GM10847 (cell line): ENCODE data around the gene RBSN.

Experiments
- POLR2A ChIP-seq: IDR thresholded peaks from 2 replicates; pipeline ENCODE4 v1.6.1; 2011; ENCODE audit not compliant: insufficient read length; ENCODE audit errors: extremely low read depth

The RBSN gene

DNA sequence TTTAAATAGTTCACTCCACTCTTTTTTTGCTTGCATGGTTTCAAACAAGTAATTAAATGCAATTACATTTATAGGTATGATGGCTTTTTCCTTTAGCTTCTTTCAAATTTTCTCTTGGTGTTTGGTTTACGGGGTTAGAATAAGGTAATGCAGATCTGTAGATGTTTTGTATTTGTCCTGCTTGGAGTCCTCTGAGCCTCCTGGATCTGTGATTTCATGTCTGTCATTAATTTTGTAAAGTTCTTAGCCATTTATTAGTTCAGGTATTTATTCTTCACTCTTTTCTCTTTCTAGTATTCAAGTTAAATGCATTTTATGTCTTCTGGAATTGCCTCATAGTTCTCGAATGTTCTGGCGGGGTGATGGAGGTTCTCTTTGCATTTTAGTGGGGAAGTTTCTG is 32.5 kb downstream of the RBSN start:
- no peak for TF ChIP-seq POLR2A

DNA sequence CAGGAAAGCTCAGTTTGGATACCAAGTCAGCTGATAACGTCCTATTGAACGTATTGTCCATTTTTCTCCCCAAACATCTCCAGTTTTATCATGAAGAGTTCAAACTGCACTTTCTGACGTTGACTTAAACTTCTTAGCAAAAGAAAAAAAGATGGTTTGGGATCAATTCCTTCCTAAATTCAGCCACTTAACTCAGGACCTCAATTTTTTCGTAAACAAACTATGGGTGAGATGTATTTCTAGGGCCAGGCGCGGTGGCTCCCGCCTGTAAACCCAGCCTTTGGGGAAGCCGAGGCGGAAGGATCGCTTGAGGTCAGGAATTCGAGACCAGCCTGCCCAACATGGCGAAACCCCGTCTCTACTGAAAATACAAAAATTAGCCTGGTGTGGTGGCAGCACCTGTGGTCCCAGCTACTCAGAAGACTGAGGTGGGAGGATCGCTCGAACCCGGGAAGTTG is 33.4 kb downstream of the RBSN start:
- TF ChIP-seq POLR2A: no peak

DNA sequence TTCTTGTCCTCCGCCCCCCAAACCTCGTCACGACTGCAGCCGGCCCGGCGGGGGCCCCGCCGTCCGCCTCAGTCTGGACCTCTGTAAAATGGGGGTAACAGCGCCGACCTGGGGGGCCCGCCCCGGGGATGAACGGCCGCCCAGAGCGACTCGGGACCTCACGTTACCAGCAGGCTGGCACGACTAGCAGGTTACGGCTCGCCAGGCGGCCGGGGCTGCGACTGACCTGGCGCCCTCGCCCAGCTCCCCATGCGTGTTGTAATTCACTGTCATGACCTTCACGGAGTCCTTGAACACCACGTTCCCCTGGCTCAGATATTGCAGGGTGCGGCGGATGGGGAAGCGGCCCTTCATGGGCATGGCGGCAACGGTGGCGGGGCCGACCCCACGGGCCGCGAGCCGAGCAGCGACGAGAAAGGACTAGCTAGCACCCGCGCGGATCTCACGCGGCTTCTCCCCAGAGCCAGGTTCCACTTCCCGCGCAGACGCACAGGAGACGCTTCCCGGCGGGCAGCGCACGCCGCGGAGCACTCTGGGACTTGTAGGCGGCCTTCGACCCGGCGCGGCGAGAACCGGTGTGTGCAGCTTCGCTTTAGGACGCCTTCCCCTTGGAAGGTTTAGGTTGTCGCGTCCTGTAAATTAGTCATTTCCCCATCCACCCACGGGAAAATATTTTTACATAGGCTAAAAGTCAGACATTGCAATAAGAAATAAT is 34.0 kb downstream of the RBSN start, which contains the start of gene MRPS25:
TSS of gene MRPS25 (minus strand) at position 481 of the 715 bp plus-strand sequence. CDS start at position 360, 121 bp downstream.
- peak; percentile 97 for TF ChIP-seq POLR2A

DNA sequence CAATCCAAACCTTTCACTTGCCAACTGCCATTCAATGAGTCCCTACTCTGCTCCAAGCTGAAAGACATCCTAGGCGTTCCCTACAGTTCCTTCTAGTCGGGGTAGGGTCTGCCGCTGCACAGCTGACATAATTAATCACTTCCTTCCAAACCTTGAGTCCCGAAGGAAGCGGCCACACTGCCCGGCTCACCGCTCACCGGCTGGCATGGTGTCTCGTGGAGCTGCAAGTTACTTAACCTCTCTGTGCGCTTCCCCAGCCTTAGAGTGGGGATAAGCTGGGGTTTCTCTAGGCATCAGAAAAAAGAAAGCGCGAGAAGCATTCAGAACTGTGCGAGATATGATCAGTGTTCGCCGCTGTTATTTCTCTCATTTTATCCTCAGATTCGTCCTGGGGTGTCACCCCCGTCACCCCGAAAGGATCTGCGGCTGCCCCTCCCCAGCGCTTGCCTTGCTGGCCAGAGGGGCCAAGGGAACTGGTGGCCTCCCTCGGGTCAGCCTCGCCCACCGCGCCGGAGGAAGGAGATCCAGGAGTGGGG is 34.6 kb downstream of the RBSN start:
- no peak for TF ChIP-seq POLR2A

DNA sequence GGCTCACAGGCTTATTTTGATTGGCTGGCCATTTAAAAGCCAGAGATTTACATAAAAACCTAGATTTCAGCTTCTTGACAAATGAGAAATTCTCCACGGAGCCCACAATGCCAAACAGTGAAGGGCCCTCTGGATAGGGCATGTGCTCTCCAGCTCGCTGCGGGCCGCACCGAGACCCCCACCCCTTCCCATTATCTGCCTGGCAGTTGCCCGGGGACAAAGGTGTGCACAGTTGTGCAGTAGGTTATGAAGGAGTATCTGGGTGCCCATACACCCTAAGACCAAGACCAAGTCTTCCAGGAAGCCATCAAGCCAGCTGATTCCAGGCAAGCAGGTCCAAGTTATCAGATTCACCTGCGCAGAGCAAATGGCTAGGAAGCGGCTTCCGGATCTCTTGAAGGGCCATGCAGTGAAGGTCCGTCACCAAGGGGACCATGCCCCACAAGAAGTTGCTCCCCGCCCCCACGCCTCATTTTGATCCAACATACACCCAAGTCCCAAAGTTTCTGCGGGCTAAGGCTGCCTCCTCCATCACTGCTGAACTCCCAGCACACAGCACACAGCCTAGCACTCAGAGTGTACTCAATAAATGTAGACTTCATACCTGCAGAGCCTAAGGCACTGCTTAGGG is 35.2 kb downstream of the RBSN start:
- no peak for TF ChIP-seq POLR2A

DNA sequence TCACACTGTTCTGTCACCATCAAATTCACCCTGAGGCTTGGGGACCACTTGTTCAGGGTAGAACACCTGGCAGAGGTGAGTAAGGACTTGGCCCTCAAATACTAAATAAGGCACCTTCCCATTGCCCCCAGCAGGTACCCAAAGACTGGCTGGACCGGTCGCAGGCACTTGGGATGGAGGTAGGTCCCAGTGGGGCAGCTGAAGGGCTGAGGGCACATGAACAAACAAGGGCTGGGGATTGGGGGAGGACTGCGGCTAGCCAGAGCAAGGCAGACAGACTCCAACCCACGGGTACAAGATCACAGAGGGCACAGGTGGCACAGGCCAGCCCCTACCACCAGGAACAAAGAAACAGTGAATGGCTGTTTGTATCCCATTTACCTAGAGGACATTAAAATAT is 35.7 kb downstream of the RBSN start:
- no peak for TF ChIP-seq POLR2A

DNA sequence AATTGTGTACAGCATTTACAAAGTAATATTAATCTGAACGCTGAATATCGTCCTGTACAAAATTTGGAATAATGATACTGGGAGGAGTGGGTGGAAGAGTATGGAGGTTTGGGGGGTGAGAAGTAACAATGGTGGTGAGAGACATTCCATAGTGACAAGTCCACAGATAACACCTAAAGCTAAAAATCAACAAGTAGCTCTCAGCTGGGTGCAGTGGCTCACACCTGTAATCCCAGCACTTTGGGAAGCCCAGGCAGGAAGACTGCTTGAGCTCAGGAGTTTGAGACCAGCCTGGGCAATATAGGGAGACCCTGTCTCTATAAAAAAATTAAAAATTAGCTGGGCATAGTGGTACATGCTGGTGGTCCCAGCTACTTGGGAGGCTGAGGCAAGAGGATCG is 38.9 kb downstream of the RBSN start:
- no peak for TF ChIP-seq POLR2A

DNA sequence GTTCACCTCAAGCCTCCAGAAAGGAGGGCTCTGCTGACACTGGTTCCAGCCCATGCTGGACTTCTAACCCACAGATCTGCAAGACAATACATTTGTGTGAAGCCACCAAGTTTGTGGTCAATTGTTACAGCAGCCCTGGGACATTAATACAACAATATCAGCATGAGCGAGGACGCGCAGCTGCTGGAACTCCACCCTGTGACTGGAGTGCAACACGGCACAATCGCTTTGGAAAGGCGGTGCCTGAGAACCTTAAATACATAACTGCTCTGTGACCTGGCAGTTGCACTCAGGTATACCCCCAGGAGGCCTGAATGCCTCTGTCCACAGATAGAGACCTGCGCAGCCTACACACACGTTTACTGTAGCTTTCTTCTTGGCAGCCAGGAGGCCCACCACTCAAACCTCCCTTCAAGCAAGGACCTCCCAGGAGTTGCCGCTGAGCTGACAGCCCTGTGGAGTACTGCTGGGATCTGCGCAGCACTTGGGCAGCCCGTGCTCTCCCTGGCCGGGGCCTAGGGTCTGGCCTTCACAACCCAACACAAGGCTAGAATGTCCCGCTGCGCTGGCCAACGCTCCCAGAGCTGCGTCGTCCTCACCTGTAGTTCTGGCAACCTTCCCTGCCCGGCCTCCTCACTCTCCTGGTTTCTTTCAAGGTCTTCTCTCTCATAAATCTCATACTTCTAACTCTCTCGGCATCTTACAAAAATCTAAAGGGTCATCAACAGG is 42.1 kb downstream of the RBSN start:
- TF ChIP-seq POLR2A: no peak

DNA sequence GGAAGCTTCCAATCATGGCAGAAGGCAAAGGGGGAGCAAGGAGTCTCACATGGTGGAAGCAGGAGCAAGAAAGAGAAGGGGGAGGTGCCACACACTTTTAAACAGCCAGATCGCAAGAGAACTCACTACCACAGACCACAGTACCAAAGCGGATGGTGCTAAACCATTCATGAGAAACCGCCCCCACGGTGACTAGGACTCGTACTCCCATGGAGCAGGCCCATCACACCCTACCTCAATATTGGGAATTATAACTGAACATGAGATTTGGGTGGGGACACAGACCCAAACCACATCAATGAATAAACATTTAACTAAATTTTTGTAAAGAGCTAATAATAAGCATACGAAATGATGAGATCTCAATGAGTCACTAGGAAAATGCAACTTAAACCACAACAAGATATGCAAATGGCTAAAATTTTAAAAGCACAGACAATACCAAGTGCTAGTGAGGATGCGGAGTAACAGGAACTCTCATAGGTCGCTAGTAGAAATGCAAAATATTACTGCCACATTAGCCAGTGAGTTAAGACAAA is 43.9 kb downstream of the RBSN start:
- TF ChIP-seq POLR2A: no peak

DNA sequence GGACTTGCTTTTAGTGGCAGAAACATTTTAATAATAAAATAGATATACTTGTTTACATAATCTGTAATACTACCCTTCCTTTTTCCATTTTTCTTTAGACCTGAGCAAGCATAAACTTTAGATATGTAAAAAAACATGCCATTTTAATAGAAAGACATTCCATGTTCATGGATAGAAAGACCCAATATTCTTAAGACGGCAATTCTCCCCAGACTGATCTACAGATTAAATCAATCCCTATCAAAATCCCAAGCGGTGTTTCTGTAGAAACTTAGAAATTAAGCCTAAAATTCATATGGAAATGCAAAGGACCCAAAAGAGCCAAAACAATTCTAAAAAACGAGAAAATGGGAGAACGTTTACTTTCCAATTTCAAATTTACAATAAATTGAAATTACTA is 45.4 kb downstream of the RBSN start:
- no peak for TF ChIP-seq POLR2A

DNA sequence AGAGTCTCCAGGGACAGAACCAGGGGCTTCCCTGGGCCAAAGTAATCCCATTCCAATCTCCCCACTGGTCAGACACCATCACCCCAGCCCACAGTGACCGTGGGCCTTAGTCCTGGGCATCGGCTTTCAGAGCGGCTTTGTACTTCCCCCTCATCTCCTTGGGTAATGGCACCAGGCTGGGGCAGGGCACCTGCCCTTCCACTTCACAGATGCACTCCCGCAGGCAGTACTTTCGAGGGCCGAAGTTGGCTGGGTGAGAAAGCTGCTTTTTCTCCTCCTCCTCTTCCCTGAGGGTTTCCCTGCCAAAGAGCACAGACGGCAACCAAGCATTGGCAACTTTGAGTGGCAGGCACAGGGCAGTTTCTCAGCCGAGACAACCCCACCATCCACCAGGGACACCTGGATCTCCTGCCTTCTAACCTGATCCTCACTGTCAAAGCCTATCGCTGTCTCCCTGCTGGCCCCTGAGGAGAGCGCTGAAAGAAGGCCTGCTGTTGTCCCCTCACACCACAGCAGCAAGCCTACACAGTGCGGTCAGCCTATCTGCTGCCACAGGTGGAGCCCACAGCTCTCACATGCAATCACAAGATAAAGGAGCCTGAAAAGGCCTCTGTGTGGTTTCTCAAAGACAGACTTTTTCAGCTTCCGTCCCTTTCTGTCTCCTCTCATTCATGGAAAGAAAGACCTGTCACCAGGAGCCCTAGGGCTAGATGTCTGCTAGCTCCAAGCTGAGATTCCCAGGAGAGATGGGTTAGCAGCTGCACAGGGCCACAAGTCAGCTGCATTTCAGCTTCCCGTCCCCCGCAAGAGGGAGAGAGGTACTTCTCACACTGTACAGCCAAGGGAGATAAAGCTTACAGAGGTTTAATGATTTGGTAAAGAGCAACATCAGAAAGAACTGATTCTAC is 46.4 kb downstream of the RBSN start:
- no peak for TF ChIP-seq POLR2A

DNA sequence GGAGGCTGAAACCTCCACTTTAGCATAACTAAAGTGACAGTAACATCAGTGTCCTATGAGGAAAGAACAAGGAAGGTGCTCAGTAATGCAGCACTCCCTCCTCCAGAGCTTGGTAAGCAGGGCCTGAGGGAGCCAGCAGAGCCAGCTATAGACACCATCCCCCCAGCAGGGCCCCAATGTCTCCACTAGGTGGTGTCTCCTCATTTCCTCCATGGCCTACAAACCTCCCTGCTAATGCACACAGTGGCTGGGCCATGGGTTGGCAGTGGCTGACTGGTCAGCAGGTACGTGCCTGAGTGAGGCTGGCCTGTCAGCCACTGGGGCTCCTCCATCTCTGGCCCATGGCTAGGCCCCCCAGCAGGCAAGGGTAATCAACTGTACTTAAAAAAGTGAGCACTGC is 47.4 kb downstream of the RBSN start:
- TF ChIP-seq POLR2A: no peak

DNA sequence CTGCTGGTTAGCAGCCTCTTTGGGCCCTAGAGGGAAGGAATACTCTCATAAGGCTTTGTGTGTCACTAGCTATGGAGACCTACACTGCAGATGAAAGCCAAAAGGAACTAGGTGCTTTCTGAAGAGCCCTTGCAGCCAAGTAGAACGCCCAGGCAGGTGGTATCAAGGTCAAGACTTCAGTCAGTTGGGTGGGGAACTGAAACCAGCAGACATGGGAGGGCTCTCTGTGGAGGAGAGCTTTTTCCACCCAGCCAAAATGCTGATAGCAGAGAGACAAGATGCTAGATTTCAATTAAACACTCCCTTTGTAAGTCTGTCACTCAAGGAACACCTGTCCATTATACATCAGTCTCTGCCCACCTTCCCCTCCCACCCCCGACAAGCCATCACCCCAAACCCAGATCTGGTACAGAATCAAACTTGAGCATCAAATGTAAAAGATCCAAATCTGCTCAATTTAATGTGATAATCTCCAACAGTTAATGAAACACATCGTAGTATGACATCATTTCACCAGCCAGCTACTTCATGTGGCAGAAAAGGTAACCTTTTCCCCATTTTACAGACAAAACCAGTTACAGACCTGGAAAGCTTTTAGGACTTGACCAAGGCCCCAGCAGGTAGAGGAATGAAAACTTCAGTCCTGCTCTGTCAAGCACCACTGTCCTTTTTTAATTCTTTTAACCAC is 48.4 kb downstream of the RBSN start:
- no peak for TF ChIP-seq POLR2A

DNA sequence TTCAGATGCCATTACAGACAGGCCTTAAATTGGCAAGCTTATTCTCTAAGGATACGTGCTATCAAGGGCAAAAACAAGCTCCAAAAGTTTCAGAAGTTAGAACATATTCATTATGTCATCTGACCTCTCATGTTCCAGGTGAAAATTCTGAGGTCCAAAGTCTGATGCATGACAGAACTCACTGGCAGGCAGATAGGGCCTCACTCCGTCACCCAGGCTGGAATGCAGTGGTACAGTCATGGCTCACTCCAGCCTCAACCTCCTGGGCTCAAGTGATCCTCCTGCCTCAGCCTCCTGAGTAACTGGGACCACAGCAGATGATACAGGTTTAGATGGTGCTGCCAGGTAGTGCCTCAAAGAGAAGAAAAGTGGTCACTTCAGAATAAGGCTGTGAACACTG is 49.4 kb downstream of the RBSN start:
- no peak for TF ChIP-seq POLR2A
